ENCODE data around the gene DMC1.

Gene DMC1

DNA sequence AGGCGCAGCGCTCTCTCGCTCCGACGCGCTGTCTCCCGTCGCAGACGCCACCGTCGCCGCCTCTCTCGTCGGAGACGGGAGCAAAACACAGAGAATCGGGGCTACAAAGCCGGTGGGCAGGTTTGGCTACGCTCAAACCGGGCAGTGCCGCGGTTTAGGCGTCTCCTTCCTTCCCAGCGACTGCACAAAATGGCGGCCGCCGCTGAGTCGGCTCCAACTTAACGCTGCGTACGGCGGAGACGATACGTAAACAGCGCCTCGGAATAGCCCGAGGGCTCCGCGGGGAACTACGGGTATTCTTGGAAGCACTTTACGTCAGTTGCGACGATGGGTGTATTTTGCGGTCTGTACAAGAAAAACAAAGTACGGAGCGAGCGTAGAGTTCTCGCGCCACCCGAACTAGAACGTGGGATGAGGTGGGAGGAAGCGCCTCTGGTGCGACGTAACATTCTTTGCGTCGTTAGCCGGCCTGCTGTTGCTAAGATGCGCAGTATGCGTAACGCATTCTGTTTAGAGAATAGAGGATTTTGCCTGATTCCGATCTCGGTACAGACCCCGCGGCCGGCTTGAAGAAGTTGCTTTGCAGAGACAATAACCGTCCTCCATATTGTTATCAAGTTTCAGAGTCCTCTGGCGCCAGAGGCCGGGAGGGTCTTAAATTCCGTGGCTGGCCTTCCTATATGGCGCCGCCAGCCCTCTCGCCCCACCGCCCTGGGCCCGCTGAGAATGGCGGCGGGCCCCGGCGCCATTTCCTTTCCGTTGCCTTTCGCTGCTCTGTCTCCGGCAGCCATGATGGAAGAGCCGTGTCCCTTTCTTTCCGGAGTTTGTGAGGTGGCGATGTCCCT, 63.6 kb downstream of the DMC1 start, which contains the start of gene DDX17:
Gene DDX17, minus strand, starts transcription at position 194 of the 845 bp plus-strand sequence.
- H3K4me3 ChIP-seq (replicated peaks; ENCODE audit: low read depth, low read length): peak within 1 kb of the TSS; percentile 69
- peak; percentile 98 for DNase-seq (ENCODE audit: low read depth)
- TF ChIP-seq, protein P1, sequence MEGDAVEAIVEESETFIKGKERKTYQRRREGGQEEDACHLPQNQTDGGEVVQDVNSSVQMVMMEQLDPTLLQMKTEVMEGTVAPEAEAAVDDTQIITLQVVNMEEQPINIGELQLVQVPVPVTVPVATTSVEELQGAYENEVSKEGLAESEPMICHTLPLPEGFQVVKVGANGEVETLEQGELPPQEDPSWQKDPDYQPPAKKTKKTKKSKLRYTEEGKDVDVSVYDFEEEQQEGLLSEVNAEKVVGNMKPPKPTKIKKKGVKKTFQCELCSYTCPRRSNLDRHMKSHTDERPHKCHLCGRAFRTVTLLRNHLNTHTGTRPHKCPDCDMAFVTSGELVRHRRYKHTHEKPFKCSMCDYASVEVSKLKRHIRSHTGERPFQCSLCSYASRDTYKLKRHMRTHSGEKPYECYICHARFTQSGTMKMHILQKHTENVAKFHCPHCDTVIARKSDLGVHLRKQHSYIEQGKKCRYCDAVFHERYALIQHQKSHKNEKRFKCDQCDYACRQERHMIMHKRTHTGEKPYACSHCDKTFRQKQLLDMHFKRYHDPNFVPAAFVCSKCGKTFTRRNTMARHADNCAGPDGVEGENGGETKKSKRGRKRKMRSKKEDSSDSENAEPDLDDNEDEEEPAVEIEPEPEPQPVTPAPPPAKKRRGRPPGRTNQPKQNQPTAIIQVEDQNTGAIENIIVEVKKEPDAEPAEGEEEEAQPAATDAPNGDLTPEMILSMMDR (IDR thresholded peaks at IDR 0.05; ENCODE audit: low read length, missing control alignments): no peak

DNA sequence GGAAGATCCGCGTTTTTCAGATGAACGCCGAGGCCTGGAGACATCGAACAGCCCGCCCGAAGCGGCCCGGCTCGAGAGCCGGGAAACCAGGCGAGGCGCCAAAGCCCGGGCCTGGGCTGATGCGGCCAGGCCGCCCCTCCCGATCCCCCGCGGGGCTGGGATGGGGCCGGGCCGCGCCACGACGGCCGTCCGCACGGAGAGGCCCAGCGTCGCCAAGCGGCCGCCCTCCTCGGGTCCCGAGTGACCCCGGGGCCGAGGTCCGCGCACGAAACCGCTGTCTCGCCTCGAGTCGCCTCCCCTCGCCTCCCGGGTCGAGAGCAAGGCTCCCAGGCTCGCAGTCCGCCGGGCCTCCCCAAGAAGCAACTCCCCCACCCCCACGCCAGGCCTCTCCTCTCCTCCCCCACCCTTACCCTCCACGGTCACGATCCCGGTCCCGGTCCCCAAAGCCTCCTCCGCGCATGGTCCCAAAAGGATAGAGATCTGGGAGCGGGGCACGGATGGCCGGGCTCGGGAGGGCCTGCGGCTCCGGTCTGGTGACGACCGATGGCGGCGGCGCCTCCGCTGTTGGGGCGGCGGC, 64.4 kb downstream of the DMC1 start:
- peak overlapping the region; percentile 69 for H3K4me3 ChIP-seq (replicated peaks; ENCODE audit: low read depth, low read length)
- TF ChIP-seq, protein P1 (IDR thresholded peaks at IDR 0.05; ENCODE audit: low read length, missing control alignments): no peak
- peak; percentile 62 for DNase-seq (ENCODE audit: low read depth)

DNA sequence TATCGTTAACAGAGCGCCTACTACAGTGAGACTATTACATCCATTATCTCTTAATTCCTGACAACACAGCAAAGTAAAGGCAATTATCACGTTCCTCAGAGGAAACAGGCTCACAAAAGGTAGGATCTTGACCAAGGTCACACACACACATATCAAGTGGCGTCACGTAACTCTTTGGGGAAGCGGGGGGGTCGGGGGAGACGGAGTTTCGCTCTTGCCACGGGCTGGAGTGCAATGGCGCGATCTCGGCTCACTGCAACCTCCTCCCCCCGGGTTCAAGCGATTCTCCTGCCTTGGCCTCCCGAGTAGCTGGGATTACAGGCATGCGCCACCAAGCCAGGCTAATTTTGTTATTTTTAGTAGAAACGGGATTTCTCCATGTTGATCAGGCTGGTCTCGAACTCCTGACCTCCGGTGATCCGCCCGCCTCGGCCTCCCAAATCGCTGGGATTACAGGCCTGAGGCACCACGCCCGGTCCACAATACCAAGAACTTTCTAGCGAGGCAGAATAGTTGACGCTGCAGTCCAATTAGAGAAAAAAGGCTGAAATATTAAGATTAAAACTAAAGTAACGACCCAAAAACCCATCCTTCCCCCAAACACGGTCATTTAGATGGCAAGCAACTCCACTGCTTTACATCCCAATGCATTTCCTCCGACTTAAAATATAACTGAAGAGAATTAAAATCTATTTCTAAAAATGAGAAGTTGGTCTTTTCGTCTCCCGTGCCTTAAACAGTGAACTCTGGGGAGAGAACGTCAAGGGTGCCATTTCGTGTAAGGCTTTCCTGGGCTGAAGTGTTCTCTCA, 65.0 kb downstream of the DMC1 start:
- TF ChIP-seq, protein P1 (IDR thresholded peaks at IDR 0.05; ENCODE audit: low read length, missing control alignments): no peak
- H3K4me3 ChIP-seq (replicated peaks; ENCODE audit: low read depth, low read length): peak overlapping the region; percentile 69
- peak; percentile 45 for DNase-seq (ENCODE audit: low read depth)

DNA sequence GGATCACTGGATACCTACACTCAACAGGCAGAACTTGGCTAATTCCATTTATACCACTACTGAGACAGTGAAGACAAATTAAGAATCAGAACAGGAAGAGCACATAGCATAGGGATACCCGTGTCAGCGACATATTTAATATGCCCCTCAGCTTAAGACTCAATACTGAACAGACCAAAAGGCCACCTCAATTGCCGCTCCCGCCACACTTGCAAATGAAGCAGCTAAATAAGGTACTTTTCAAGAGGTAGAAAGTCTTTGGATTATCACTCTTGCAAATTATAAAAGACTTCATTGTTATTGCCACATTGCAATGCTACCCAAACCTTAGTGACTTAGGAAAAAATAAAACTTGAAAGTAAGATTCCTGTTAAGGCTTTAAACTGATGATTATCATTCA, 67.0 kb downstream of the DMC1 start:
- no peak for DNase-seq (ENCODE audit: low read depth)
- H3K4me3 ChIP-seq (replicated peaks; ENCODE audit: low read depth, low read length): peak overlapping the region; percentile 69
- TF ChIP-seq, protein P1 (IDR thresholded peaks at IDR 0.05; ENCODE audit: low read length, missing control alignments): no peak

DNA sequence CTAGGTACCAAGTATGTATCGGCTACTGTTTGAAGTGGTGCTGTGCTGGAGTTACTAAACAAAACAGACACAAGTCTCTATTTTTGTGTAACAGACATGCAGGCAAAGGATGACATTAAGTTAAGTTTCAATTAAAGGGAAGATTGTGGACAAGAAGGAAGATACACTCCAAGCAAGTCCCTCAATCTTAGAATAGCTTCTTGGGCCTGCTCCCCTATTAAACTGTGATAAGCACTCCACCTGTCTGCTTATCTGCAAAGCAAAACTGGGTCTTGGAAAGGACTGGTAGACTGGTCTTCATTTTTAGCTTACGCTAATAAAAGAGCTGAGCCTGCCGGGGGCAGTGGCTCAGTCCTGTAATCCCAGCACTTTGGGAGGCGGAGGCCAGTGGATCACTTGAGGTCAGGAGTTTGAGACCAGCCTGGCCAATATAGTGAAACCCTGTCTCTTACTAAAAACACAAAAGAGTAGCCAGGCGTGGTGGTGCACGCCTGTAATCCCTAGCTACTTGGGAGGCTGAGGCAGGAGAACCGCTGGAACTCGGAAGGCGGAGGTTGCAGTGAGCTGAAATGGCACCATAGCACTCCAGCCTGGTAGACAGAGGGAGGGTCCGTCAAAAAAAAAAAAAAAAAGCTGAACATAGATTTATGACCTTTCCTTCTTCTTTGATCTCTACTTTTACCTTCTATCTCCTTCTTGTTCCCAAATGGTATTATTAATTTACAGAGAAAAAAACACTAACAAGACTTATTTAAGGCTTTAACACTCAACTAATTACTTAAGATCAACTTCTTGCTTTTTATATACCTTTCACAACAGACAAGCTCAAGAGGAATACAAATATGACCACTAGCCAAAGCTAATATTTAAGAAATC, 67.9 kb downstream of the DMC1 start:
- TF ChIP-seq, protein P1 (IDR thresholded peaks at IDR 0.05; ENCODE audit: low read length, missing control alignments): no peak
- DNase-seq (ENCODE audit: low read depth): no peak
- H3K4me3 ChIP-seq (replicated peaks; ENCODE audit: low read depth, low read length): no peak overlapping the region

DNA sequence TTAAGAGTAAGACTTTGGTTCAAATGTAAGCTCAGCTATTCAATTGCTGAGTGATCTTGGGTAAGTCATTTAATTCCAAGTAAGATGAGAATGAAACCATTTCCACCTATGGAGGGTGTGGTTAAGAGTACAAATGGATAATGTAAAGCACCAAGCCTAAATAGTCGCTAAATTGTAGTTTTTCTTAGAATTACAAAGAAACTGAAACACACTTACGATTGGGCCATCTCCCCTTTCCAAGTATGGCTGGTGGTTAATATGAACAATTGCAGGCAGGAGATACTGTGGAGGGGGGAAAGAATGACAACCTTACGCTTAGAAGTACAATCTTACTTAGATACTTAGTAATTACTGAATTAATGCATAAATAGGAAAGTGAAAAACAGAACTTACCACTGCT, 72.1 kb downstream of the DMC1 start:
- no peak overlapping the region for H3K4me3 ChIP-seq (replicated peaks; ENCODE audit: low read depth, low read length)
- DNase-seq (ENCODE audit: low read depth): no peak
- TF ChIP-seq, protein P1 (IDR thresholded peaks at IDR 0.05; ENCODE audit: low read length, missing control alignments): no peak

Measured in fibroblast of pulmonary artery (primary cell).